ENCODE results near the gene FOXP1. TPM values are rescaled to one million over a fixed set of nuclear protein-coding genes. Genes with fewer than 3 reads are reported as not detected.

FOXP1 gene
- total RNA-seq, 1 experiment from 2014 or later: 2.9 TPM

DNA sequence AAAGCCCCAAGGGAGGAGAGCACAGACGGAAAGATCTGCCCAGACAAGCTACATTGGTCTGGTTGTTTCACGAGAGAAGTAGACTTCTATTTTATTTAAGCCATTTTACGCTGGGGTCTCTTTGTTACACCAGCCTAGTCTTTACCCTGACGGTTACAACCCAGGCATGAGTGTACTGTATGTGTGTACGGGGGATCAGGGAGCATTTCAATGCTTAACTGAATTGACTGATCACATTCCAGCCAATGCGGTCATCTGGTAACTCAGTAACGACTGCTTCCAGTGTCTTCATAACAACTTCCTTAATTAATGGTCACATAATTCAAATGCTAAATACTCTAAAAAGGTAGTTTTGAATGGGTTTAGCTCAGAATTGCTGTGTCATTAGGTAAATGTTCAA lies 288.6 kb downstream of the FOXP1 start:
- Histone ChIP-seq H3K36me3 (ENCODE audit: control insufficient read depth, insufficient read depth, low read length) (no peaks in the 10 kb centered on the region), H3K27ac (ENCODE audit: low read length) (no peak overlapping the region), H3K4me3 (ENCODE audit: low read depth in 2 of 2, low read length in 2 of 2) (no peak overlapping the region), H3K4me1 (ENCODE audit: control insufficient read depth, insufficient read depth, low read length) (no peaks in the 10 kb centered on the region), H3K27me3 (ENCODE audit: control insufficient read depth, insufficient read depth, low read length) (no peaks in the 10 kb centered on the region), H3K9me3 (ENCODE audit: control insufficient read depth, insufficient read depth, low read depth, low read length) (no peaks in the 10 kb centered on the region)
- BruUV-seq (replicated peaks): no TSS peak
- ATAC-seq (no peak), DNase-seq (ENCODE audit: low read depth, low spot score) (no peak)
- ChIA-PET CTCF (no interaction called here), POLR2A (no interaction called here)
- in situ Hi-C loops (cut with HindIII; ENCODE audit: low pct_unique_long_range_greater_than_20kb, low sequenced_read_pairs): no loop called here
- intact Hi-C loops (cut with micrococcal nuclease; ENCODE audit: unreplicated experiment): no loop called here
- TF ChIP-seq SIN3A (IDR thresholded peaks at IDR 0.05; ENCODE audit: borderline replicate concordance, insufficient read depth, low read depth, low read length) (no peak), POLR2AphosphoS5 (IDR thresholded peaks at IDR 0.05; ENCODE audit: low read depth, low read length) (no peak)

DNA sequence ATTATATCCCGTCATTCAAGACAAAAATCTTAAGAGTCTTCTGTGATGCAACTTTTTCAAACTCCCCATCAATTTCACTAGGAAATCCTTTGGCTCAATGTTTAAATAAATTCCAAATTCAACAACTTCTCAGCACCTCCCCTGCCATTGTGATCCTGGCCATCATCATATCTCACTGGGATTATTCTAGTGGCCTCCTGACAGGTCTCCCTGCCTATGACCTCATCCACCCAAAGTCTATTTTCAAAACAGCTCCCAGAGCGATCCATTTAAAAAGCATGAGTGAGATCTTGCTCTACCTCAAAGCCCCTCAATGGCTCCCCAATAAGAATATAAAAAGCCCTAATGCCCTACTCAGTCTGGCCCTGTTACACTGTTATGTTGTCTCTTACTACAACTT lies 293.2 kb downstream of the FOXP1 start:
- ChIA-PET POLR2A (no interaction called here), CTCF (no interaction called here)
- in situ Hi-C loops (cut with HindIII; ENCODE audit: low pct_unique_long_range_greater_than_20kb, low sequenced_read_pairs): no loop called here
- Histone ChIP-seq H3K4me1 (ENCODE audit: control insufficient read depth, insufficient read depth, low read length) (no peaks in the 10 kb centered on the region), H3K27ac (ENCODE audit: low read length) (no peak overlapping the region), H3K36me3 (ENCODE audit: control insufficient read depth, insufficient read depth, low read length) (no peaks in the 10 kb centered on the region), H3K4me3 (ENCODE audit: low read depth in 2 of 2, low read length in 2 of 2) (no peak overlapping the region), H3K9me3 (ENCODE audit: control insufficient read depth, insufficient read depth, low read depth, low read length) (no peaks in the 10 kb centered on the region), H3K27me3 (ENCODE audit: control insufficient read depth, insufficient read depth, low read length) (no peaks in the 10 kb centered on the region)
- intact Hi-C loops (cut with micrococcal nuclease; ENCODE audit: unreplicated experiment): no loop called here
- no peak for TF ChIP-seq SIN3A (IDR thresholded peaks at IDR 0.05; ENCODE audit: borderline replicate concordance, insufficient read depth, low read depth, low read length)
- TF ChIP-seq POLR2AphosphoS5 (IDR thresholded peaks at IDR 0.05; ENCODE audit: low read depth, low read length): no peak
- TF ChIP-seq TCF7L2 (IDR thresholded peaks at IDR 0.05; ENCODE audit: low read depth, low read length): no peak
- TF ChIP-seq, protein P1, sequence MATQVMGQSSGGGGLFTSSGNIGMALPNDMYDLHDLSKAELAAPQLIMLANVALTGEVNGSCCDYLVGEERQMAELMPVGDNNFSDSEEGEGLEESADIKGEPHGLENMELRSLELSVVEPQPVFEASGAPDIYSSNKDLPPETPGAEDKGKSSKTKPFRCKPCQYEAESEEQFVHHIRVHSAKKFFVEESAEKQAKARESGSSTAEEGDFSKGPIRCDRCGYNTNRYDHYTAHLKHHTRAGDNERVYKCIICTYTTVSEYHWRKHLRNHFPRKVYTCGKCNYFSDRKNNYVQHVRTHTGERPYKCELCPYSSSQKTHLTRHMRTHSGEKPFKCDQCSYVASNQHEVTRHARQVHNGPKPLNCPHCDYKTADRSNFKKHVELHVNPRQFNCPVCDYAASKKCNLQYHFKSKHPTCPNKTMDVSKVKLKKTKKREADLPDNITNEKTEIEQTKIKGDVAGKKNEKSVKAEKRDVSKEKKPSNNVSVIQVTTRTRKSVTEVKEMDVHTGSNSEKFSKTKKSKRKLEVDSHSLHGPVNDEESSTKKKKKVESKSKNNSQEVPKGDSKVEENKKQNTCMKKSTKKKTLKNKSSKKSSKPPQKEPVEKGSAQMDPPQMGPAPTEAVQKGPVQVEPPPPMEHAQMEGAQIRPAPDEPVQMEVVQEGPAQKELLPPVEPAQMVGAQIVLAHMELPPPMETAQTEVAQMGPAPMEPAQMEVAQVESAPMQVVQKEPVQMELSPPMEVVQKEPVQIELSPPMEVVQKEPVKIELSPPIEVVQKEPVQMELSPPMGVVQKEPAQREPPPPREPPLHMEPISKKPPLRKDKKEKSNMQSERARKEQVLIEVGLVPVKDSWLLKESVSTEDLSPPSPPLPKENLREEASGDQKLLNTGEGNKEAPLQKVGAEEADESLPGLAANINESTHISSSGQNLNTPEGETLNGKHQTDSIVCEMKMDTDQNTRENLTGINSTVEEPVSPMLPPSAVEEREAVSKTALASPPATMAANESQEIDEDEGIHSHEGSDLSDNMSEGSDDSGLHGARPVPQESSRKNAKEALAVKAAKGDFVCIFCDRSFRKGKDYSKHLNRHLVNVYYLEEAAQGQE (IDR thresholded peaks at IDR 0.05; ENCODE audit: insufficient read depth in 1 of 2, low read depth in 2 of 2, low read length in 1 of 2): no peak
- TF ChIP-seq, protein P2, sequence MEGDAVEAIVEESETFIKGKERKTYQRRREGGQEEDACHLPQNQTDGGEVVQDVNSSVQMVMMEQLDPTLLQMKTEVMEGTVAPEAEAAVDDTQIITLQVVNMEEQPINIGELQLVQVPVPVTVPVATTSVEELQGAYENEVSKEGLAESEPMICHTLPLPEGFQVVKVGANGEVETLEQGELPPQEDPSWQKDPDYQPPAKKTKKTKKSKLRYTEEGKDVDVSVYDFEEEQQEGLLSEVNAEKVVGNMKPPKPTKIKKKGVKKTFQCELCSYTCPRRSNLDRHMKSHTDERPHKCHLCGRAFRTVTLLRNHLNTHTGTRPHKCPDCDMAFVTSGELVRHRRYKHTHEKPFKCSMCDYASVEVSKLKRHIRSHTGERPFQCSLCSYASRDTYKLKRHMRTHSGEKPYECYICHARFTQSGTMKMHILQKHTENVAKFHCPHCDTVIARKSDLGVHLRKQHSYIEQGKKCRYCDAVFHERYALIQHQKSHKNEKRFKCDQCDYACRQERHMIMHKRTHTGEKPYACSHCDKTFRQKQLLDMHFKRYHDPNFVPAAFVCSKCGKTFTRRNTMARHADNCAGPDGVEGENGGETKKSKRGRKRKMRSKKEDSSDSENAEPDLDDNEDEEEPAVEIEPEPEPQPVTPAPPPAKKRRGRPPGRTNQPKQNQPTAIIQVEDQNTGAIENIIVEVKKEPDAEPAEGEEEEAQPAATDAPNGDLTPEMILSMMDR (IDR thresholded peaks at IDR 0.05): no peak
- no TSS peak for BruUV-seq (replicated peaks)
- DNase-seq (ENCODE audit: low read depth, low spot score) (no peak), ATAC-seq (no peak)

DNA sequence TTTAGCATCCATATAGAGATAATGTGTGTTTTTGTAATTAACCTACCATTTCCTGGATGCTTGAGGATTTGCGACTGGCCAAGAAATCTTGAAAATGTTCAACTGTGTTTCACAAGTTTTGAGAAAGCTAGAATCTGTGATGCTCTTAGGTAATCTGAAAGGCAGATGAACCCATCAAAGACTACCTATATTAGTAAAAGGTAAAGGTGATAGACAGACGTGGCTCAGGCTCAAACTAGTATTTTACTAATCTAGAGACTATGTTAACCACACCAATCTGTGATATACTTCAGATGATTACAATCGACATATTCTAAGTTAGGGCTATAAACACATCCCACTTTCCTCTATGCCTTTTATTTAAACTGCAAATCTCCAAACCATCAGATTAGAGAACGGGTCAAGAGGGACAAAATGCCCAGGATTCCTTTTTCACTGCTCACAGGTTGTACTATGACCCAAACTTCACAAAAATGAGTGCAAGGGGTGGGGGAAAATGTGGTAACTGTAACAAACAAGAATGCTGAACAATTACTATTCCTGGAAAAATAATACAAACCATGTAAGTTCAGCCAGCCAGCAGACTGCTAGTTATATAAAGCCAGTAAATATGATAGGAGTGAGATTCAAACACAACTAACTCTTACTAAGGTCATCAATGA lies 295.1 kb downstream of the FOXP1 start:
- H3K27ac ChIP-seq (ENCODE audit: low read length): no peak overlapping the region
- ATAC-seq (no peak), DNase-seq (ENCODE audit: low read depth, low spot score) (no peak)
- H3K4me1 ChIP-seq (ENCODE audit: control insufficient read depth, insufficient read depth, low read length): no peaks in the 10 kb centered on the region
- intact Hi-C loops (cut with micrococcal nuclease; ENCODE audit: unreplicated experiment) (no loop called here), in situ Hi-C loops (cut with HindIII; ENCODE audit: low pct_unique_long_range_greater_than_20kb, low sequenced_read_pairs) (no loop called here)
- H3K36me3 ChIP-seq (ENCODE audit: control insufficient read depth, insufficient read depth, low read length): no peaks in the 10 kb centered on the region
- H3K27me3 ChIP-seq (ENCODE audit: control insufficient read depth, insufficient read depth, low read length): no peaks in the 10 kb centered on the region
- ChIA-PET CTCF (no interaction called here), POLR2A (no interaction called here)
- no peak overlapping the region for H3K4me3 ChIP-seq (ENCODE audit: low read depth in 2 of 2, low read length in 2 of 2)
- no TSS peak for BruUV-seq (replicated peaks)
- TF ChIP-seq, protein P2 (IDR thresholded peaks at IDR 0.05): no peak
- TF ChIP-seq POLR2AphosphoS5 (IDR thresholded peaks at IDR 0.05; ENCODE audit: low read depth, low read length) (no peak), TCF7L2 (IDR thresholded peaks at IDR 0.05; ENCODE audit: low read depth, low read length) (no peak), SIN3A (IDR thresholded peaks at IDR 0.05; ENCODE audit: borderline replicate concordance, insufficient read depth, low read depth, low read length) (no peak)
- TF ChIP-seq, protein P1 (IDR thresholded peaks at IDR 0.05; ENCODE audit: insufficient read depth in 1 of 2, low read depth in 2 of 2, low read length in 1 of 2): no peak
- no peaks in the 10 kb centered on the region for H3K9me3 ChIP-seq (ENCODE audit: control insufficient read depth, insufficient read depth, low read depth, low read length)

Data from Panc1 (cell line).